AG08395 (cell line): Measurements from ENCODE around the gene ASAH2.
"Not testable (repeated sequence)": the region's sequence is repeated elsewhere in the genome, so short reads cannot be mapped to it uniquely, and the experiment has no call there.

Source experiments
- DNase-seq: peaks from one replicate; pipeline ENCODE4 v3.0.0; 2012; ENCODE audit warnings: mixed read lengths, low spot score

The ASAH2 gene

DNA sequence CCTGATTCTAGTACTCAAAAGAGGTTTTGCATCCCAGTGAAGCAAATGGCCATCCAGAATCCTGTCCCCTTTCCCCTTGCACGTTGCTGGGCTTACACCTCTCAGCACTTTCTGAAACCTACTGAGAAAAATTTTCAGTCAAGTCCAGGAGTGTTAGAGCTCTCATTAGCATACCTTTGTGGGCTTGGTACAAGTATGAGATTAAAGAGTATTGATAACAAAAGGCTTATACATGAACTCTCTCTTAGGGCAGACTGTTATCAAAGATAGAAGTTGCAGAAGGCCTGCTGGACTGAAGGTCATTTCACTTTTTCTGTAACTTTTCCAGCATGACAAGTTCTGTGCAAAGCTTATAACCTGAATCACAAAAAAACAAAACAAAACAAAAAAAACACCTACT is at the start of gene ASAH2:
TSS of gene ASAH2 (minus strand) at position 123 of the 400 bp plus-strand sequence. CDS start 2,906 bp downstream, outside the sequence.
- DNase-seq: no peak

- DNase-seq: no peak
Measured at GRCh38 chr10:50299948-50300669, 48.8 kb upstream of the ASAH2 start.

- DNase-seq: no peak
Measured at GRCh38 chr10:50295367-50295766, 44.1 kb upstream of the ASAH2 start.

- DNase-seq: no peak
Measured at GRCh38 chr10:50294582-50294981, 43.3 kb upstream of the ASAH2 start.

DNA sequence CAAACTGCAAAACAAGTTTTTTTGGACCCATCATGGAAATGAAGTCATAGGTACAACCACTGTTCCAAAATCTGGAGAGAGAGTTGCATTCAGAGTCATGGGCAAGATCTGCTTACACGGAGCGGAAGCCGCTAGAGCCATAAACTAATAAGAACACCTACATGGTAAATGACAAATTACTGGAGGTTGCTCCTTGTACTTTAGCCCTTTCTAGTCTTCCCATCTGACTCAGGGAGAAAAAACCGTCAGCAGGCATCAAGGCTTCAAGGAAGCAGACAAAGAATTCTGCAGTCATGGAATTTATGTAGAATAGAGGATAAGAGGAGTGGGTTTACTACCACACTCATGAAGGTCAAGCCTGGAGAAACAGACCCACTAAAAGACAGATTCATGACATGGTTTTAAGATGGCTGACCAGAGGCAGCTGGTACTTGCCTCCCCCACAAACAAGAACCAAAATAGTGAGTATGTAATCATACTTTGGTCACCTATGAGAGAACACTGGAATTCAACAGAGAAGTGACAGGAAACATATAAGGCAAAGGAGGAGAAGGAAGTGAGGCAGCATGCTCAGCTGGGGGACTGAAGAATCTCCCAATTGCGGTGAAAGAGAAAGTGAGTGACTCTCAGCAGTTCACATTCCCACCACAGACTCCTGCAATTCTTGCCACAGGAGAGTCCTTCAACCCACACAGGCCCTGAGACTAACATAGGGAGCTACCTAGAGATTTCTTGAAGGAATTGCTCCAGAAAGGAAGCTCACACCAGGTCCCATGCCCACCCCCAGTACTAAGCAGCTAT is 42.4 kb upstream of the ASAH2 start:
- no peak for DNase-seq

DNA sequence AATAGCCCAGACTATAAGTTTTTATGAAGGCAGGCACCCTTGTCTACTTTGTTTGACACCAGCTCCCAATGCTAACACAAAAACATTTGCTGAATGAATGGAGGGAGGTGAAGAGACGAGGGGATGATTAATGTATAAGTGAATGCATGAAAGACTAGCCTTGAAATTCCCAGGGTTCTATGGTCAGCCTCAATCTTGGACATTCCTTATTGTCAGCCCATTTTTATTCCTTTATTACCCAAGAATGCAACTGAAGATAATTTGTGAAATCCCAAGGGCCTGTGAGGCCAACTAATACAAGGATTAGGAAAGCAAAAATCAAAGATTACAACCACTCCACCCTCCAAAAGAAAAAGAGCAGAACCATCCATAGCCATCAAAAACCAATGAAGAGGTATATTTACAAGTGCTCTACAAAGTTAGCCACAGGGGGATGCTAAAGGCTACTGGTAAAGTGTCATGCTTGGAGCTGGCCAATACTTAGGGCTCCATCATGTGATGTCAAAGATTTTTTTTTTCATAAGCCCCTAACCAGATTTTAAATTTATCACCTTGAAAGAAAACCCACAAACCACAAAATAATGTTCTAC is 40.0 kb upstream of the ASAH2 start:
- peak; percentile 24 for DNase-seq

- no peak for DNase-seq
Measured at GRCh38 chr10:50289196-50289595, 37.9 kb upstream of the ASAH2 start.

DNA sequence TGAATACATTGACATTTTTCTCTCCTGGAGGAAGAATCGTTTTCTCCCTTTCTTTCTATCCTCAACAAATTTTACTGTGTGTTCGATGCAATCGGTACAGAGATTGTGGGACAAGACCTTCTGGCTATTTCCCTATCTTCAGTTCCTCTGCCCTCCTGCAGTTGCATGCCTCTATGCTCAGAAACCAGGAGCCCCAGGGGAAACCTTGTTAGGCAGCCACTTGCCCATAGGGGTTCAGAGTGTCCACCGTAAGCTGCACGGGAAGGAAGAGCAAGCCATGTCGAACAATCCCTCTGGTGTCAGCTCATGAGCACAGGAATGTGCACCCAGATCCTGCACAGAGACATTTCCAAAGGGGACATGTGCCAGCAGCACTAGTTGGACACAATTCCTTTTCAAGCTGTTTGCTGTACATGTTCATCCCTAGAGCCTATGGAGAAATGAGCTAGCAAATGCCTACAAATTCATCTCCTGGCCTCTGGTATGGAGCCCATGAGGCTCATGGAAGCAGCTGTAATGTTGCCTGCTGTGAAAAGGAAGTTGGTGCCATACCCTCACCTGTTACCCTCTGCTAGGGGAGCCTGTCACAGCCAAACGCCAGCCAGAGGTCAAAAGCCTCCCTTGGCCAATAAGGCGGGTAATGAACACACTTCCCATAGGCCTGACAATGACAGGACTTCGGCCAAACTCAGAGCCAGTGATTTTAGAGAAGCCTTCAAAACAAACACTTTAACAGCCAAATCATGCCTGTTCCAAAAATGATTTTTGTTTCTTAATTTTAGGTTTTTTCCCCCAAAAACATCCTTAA is 35.9 kb upstream of the ASAH2 start:
- no peak for DNase-seq

GRCh38 chr10:50286517-50286916 is 35.2 kb upstream of the ASAH2 start:
- peak; percentile 66 for DNase-seq

- no peak for DNase-seq
Measured at GRCh38 chr10:50281967-50282522, 30.7 kb upstream of the ASAH2 start.

GRCh38 chr10:50281210-50281966 is 30.1 kb upstream of the ASAH2 start:
- DNase-seq: no peak

DNA sequence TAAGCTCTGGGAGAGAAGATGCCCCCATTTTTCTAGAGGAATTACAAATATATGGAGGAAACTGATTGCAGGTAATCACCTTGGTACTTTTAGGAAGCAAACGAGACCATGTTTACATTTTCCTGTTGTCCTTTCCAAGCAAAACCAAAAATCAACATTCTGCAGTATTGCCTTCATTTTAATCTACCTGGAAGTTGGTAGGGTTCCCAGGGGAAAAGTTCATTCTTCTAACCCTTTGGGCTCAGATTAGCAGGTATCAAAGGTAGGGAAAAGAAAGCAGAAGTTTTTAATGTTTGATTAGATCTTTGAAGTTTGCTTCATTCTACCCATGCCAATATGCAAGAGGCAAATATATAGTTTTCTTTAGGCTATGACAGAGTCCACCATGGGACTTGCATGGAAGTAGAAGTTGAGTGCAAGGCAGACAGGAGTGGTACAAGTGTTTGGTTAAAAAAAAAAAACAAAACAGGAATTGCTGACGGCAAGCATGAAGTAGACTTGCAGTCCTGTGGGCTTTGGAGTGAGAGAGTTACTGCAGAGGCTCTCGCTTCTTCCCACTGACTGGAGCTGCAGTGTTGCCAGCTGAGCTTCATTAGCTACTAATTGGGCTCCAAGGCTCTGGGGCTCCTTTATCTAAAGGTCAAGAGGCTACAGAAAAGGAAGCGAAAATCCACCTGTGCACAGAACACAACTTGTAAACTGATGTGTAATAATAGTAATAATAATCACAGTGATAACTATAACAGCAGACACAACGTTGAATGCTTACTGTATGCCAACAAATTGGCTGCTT is 28.9 kb upstream of the ASAH2 start:
- DNase-seq: no peak

- DNase-seq: no peak
Measured at GRCh38 chr10:50279489-50279888, 28.2 kb upstream of the ASAH2 start.

- peak; percentile 35 for DNase-seq
Measured at GRCh38 chr10:50275650-50276235, 24.4 kb upstream of the ASAH2 start.

GRCh38 chr10:50272531-50272930 is 21.2 kb upstream of the ASAH2 start:
- DNase-seq: no peak

DNA sequence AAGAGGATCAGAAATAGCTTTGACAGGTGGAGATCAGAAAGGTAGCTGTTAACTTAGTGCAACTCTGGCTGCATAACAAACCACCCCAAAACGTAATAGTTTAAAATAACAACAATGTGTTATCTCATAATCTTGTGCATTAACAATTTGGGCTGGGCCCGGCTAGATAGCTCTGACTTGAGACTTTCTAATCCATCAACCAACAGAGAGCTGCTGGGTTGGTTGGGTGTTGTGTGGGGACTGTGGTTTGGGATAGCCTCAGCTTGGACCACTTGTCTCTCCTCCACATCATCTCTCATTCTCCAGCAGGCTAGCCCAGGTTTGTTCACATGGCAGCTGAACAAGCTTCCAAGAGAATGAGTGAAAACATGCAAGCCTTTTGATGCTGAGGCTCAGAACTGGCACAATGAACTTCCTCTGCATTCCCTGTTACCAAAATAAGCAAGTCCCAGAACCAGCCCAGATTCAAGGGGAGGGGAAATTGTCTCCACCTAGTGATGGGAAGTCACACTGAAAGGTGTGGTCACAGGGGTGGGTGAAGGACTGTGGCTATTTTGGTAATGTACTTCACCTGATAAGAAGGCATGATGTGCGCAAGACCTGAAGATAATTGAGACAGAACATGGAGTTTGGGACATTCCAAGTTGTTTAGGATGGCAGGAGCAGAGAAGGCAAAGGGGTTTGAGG is 20.4 kb upstream of the ASAH2 start:
- DNase-seq: no peak

DNA sequence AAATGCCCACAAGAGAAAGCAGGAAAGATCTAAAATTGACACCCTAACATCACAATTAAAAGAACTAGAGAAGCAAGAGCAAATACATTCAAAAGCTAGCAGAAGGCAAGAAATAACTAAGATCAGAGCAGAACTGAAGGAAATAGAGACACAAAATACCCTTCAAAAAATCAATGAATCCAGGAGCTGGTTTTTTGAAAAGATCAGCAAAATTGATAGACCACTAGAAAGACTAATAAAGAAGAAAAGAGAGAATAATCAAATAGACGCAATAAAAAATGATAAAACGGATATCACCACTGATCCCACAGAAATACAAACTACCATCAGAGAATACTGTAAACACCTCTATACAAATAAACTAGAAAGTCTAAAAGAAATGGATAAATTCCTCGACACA is 16.6 kb upstream of the ASAH2 start:
- DNase-seq: not testable (repeated sequence)

- DNase-seq: not testable (repeated sequence)
Measured at GRCh38 chr10:50262625-50263024, 11.3 kb upstream of the ASAH2 start.

DNA sequence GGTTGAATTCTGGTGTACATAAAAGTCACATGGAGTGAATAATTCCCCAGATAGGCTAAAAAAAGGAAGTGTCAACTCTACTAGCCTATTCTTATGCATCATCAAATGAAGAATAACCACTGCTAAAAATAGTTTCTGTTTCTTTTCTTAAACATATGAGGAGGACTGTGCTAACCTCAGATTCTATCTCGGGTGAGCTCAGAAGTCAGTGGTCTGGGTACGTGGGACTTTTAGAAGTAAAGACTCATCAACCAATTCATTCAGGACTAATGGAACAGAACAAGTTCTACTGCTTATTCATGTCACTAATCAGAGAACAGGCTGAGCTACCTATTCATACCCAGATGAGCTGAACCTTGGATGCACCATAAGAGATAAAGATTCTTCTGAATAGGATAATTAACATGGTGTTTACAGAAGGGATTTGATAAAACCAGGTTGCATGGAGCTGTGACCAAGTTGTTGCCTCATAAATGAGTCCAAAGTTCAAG is 9.5 kb upstream of the ASAH2 start:
- DNase-seq: no peak
